DMS 273 (cell line): ENCODE data around the gene RPLP2.
A peak's percentile ranks its signal among the peaks of the same experiment; 100 is the strongest.

Experiments
- DNase-seq: peaks from one replicate; lab custom pipeline; 2025; ENCODE audit not compliant: unreplicated experiment; lab: John Stamatoyannopoulos, UW

RPLP2 gene

GRCh38 chr11:790721-791564 lies 18.8 kb upstream of the RPLP2 start:
- peak; percentile 79 for DNase-seq

GRCh38 chr11:791658-792534 lies 17.9 kb upstream of the RPLP2 start:
- no peak for DNase-seq

GRCh38 chr11:792535-792821 lies 17.3 kb upstream of the RPLP2 start:
- no peak for DNase-seq

- no peak for DNase-seq
Observed at GRCh38 chr11:792873-793272, 16.9 kb upstream of the RPLP2 start.

GRCh38 chr11:793556-793955 lies 16.2 kb upstream of the RPLP2 start:
- peak; percentile 95 for DNase-seq

GRCh38 chr11:794013-794765 lies 15.6 kb upstream of the RPLP2 start:
- peak; percentile 67 for DNase-seq

- peak; percentile 81 for DNase-seq
Observed at GRCh38 chr11:794766-795633, 14.8 kb upstream of the RPLP2 start.

DNA sequence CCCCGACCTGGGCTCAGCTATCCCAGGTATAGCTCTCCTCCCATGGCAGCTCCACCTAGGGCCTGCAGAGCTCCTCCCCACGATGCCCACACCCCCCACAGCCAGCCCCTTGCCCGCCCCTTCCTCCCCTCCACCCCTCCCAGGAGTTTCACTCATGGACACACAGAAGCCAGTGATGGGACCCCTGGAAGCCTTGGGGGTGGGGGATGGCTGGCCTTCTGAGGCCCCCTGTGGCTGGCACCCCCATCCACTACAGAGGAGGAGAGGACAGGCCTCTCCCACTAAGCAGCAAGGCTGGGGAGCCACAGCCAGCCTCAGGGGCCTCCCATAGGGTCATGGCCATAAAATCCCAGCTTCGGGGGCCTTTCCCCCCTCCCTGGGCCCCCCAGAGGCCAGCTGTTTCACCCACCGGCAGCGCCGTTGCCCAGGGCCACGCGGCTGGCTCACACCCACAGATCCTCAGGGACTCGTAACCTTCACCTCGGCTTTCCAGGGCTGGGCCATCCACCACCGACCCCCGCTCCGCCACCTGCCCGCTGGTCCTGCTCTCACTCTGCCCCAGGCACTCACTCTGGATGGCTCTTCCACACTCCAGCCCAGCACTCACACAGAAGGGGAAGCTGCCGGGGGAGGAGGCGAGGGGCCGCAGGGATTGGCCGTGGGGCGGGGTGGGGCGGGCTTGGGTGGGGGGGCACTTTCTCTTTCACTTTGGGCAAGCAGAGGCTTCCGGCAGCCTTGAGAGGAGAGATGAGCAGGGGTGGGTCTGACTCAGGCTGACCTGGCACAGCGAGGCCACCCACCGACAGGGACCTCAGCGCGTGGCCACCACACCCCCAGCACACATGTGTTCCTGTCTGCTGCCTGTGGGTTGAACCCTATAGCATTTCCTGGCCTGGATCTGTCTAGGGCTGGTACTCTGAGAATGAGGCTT lies 13.9 kb upstream of the RPLP2 start:
- DNase-seq: peak; percentile 89

DNA sequence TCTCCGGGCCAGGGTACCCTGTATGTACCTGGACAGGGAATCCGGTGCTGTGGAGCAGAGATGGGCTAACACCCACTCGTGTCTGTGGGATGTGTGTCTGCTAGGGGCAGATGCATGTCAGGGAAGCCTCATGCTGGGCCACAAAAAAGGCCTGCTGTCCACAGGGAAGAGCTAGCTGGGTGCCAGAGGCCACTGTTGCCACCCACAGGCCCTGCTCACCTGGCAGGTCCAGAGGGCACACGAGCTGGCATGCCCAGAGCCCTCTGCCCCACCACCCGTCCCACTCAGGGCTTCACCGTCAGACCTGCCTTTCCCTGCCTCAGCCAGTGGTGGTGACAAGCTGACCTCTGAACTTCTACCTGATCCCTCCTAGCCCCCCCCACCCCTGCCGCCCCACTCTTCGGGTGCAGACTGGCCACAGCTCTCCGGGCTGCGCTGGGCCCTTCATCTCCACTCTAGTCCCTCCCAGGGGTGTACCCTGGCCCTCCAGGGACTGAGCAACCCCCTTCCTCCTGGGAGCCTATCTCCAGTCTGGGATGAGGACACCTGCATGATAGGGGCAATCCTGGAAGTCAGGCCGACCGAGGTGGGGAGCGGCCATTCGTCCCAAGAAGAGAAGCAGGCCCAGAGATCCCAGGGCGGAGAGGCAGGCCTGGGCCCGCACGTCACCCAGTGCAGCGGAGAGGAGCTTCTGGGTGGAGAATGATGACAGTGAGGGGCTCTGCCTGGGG lies 13.0 kb upstream of the RPLP2 start:
- DNase-seq: no peak

- DNase-seq: peak; percentile 93
Observed at GRCh38 chr11:797296-798092, 12.3 kb upstream of the RPLP2 start.

GRCh38 chr11:798093-798713 lies 11.6 kb upstream of the RPLP2 start, which contains the start of gene SLC25A22:
Gene SLC25A22 (minus strand): TSS chr11:798281. CDS start chr11:795006, 3,275 bp downstream.
- DNase-seq: peak; percentile 91

GRCh38 chr11:799641-800316 lies 10.0 kb upstream of the RPLP2 start:
- DNase-seq: no peak

DNA sequence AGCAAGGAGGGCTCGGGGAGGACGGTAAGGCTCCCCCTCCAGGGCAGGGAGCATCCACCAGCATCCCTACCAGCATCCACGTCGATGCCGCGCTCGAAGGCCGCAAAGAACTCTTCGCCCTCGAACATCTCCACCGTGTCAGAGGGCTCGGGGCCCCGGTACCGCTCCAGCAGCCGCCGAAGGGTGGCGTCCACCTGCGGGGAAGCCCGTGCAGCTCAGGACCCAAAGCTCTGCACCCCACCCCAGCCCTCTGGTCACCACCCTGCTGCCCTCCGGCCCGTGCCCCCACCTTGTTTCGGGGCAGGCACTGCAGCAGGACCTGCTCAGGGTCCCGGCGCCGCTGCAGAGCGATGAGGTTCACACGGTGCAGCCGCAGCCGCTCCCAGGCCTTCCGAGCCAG lies 9.3 kb upstream of the RPLP2 start:
- DNase-seq: no peak

- no peak for DNase-seq
Observed at GRCh38 chr11:801097-801780, 8.5 kb upstream of the RPLP2 start.

DNA sequence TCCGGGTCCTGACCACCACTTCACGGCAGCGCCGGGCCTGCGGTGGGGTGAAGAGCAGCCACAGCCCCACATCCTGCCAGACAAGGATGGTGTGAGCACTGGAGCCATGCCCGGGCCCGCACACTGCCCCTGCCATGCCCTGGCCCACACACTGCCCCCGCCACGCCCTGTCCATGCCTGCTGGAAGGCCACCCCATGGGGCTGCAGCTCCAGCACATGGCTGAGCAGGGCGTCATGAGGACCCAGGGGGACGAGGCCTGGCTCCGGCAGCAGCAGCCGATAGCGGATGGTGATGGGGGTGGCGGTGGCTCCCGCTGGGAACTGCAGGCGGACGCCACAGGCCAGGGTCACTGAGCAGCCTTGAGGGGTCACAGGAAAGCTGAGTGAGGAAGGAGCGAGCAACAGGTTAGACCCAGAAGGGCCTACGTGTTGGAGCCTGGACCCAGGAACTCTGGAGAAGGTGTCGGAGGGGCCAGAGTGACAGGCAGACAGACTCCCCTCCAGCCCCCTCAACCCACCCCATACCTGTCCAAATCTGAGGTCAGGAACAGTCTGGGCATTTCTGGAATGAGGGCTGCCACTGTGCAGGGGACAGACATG lies 7.6 kb upstream of the RPLP2 start:
- DNase-seq: no peak
